SK-N-SH treated with all-trans-retinoic acid at 6 μM for 48 hours (cell line): ENCODE results near the gene NTN1.

Experiments
- ARNTL ChIP-seq: fragments of 450-650 bp; formaldehyde crosslinking; IDR thresholded peaks from 2 replicates; pipeline ENCODE4 v1.5.0; 2020; ENCODE audit warnings: low read depth, mild to moderate bottlenecking, moderate library complexity, borderline replicate concordance
- BACH2 ChIP-seq: fragments of 250-450 bp; sonication (Bioruptor Pico); IDR thresholded peaks from 2 replicates; pipeline ENCODE4 v1.9.0; 2021; ENCODE audit warnings: mild to moderate bottlenecking, borderline replicate concordance
- ESRRG ChIP-seq: fragments of 250-450 bp; sonication (Bioruptor Pico); IDR thresholded peaks from 2 replicates; pipeline ENCODE4 v1.6.1; 2021; ENCODE audit warnings: mild to moderate bottlenecking
- PPARA ChIP-seq: fragments of 250-450 bp; sonication (Bioruptor Pico); IDR thresholded peaks from 2 replicates; pipeline ENCODE4 v1.5.0; 2020; ENCODE audit warnings: mild to moderate bottlenecking, borderline replicate concordance
- RARB ChIP-seq: fragments of 250-450 bp; sonication (Bioruptor Pico); IDR thresholded peaks from 2 replicates; pipeline ENCODE4 v1.8.0; 2021; ENCODE audit warnings: mild to moderate bottlenecking, moderate library complexity
- TCF4 ChIP-seq: fragments of 250-450 bp; sonication (Bioruptor Pico); IDR thresholded peaks from 2 replicates; pipeline ENCODE4 v1.8.0; 2021; ENCODE audit warnings: mild to moderate bottlenecking, moderate library complexity, borderline replicate concordance
- TOX ChIP-seq: fragments of 250-450 bp; sonication (Bioruptor Pico); IDR thresholded peaks from 2 replicates; pipeline ENCODE4 v1.8.0; 2021; ENCODE audit warnings: mild to moderate bottlenecking, moderate library complexity, borderline replicate concordance
- ZFP3 ChIP-seq: fragments of 250-450 bp; sonication (Bioruptor Pico); IDR thresholded peaks from 2 replicates; pipeline ENCODE4 v1.5.0; 2020; ENCODE audit warnings: mild to moderate bottlenecking, moderate library complexity
- ZFP30 ChIP-seq: fragments of 450-650 bp; formaldehyde crosslinking; IDR thresholded peaks from 2 replicates; pipeline ENCODE4 v1.5.0; 2022; ENCODE audit warnings: mild to moderate bottlenecking, moderate library complexity
- ZNF70 ChIP-seq: fragments of 450-650 bp; formaldehyde crosslinking; IDR thresholded peaks from 2 replicates; pipeline ENCODE4 v1.5.0; 2020; ENCODE audit warnings: mild to moderate bottlenecking, moderate library complexity
- TF ChIP-seq, protein P1 (sequence below): fragments of 250-450 bp; sonication (Bioruptor Pico); IDR thresholded peaks from 2 replicates; pipeline ENCODE4 v1.5.1; 2021; ENCODE audit warnings: mild to moderate bottlenecking, moderate library complexity
- TF ChIP-seq, protein P2 (sequence below): fragments of 250-450 bp; sonication (Bioruptor Pico); IDR thresholded peaks from 2 replicates; pipeline ENCODE4 v1.5.0; 2020; ENCODE audit warnings: mild to moderate bottlenecking, moderate library complexity
- TF ChIP-seq, protein P3 (sequence below): fragments of 250-450 bp; sonication (Bioruptor Pico); IDR thresholded peaks from 2 replicates; pipeline ENCODE4 v1.5.1; 2020; ENCODE audit warnings: low read depth, mild to moderate bottlenecking, moderate library complexity

DNA sequence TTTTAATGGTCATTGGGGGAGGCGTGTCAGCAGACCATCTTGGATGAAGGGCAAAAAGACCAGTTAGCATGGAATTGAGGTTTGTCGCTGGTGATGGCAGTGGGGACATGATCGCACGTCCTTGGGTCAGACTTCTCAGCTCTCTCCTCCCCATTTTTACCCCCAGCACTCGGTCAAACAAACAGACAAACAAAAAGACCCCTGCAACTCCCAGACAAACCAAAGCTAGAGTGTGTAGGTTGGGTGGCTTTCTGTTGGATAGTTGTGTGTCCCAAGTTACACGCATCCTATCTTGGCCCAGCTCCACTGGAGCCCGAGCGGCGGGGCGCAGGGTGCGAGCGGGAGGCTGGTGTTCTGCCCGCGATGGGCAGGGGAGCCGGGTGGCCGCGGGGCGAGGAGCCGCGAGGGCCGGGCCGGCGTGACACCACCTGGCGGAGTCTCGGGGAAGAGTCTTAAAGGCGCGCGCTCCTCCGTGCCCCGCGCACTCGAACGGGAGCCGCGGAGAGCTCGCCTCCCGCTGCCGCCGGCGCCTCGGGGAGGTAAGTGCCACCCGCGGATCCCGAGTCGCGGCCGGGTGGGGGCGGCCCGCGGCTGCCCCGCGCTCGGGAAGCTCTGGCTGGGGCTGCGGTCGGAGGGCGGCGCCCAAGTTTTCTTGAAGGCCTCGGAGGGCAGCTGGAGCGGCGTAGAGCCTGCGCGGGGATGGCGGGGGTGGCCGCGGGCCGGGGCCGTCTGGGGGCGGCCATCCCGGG is 18.5 kb upstream of the NTN1 start:
- TF ChIP-seq ZFP30 (CRISPR knock-in tag) (no peak), ZFP3 (CRISPR knock-in tag) (no peak), RARB (CRISPR knock-in tag) (no peak), ZNF70 (CRISPR knock-in tag) (no peak), TOX (CRISPR knock-in tag) (no peak), ARNTL (CRISPR knock-in tag) (no peak), BACH2 (no peak), PPARA (CRISPR knock-in tag) (no peak), ESRRG (CRISPR knock-in tag) (no peak), TCF4 (CRISPR knock-in tag) (no peak)
- TF ChIP-seq, protein P1, sequence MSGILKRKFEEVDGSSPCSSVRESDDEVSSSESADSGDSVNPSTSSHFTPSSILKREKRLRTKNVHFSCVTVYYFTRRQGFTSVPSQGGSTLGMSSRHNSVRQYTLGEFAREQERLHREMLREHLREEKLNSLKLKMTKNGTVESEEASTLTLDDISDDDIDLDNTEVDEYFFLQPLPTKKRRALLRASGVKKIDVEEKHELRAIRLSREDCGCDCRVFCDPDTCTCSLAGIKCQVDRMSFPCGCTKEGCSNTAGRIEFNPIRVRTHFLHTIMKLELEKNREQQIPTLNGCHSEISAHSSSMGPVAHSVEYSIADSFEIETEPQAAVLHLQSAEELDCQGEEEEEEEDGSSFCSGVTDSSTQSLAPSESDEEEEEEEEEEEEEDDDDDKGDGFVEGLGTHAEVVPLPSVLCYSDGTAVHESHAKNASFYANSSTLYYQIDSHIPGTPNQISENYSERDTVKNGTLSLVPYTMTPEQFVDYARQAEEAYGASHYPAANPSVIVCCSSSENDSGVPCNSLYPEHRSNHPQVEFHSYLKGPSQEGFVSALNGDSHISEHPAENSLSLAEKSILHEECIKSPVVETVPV (CRISPR knock-in tag): no peak
- TF ChIP-seq, protein P2, sequence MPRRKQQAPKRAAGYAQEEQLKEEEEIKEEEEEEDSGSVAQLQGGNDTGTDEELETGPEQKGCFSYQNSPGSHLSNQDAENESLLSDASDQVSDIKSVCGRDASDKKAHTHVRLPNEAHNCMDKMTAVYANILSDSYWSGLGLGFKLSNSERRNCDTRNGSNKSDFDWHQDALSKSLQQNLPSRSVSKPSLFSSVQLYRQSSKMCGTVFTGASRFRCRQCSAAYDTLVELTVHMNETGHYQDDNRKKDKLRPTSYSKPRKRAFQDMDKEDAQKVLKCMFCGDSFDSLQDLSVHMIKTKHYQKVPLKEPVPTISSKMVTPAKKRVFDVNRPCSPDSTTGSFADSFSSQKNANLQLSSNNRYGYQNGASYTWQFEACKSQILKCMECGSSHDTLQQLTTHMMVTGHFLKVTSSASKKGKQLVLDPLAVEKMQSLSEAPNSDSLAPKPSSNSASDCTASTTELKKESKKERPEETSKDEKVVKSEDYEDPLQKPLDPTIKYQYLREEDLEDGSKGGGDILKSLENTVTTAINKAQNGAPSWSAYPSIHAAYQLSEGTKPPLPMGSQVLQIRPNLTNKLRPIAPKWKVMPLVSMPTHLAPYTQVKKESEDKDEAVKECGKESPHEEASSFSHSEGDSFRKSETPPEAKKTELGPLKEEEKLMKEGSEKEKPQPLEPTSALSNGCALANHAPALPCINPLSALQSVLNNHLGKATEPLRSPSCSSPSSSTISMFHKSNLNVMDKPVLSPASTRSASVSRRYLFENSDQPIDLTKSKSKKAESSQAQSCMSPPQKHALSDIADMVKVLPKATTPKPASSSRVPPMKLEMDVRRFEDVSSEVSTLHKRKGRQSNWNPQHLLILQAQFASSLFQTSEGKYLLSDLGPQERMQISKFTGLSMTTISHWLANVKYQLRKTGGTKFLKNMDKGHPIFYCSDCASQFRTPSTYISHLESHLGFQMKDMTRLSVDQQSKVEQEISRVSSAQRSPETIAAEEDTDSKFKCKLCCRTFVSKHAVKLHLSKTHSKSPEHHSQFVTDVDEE: no peak
- TF ChIP-seq, protein P3, sequence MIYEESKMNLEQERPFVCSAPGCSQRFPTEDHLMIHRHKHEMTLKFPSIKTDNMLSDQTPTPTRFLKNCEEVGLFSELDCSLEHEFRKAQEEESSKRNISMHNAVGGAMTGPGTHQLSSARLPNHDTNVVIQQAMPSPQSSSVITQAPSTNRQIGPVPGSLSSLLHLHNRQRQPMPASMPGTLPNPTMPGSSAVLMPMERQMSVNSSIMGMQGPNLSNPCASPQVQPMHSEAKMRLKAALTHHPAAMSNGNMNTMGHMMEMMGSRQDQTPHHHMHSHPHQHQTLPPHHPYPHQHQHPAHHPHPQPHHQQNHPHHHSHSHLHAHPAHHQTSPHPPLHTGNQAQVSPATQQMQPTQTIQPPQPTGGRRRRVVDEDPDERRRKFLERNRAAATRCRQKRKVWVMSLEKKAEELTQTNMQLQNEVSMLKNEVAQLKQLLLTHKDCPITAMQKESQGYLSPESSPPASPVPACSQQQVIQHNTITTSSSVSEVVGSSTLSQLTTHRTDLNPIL: no peak
